Activated T-cell treated with anti-CD3 and anti-CD28 coated beads for 1 hour (primary cell): ENCODE results near the gene TMIGD3.
"Not testable (repeated sequence)": the region's sequence is repeated elsewhere in the genome, so short reads cannot be mapped to it uniquely, and the experiment has no call there.

Experiments used
- DNase-seq: peaks from one replicate; pipeline ENCODE4 v3.0.0-alpha.2; 2020; ENCODE audit warnings: low read depth

Gene TMIGD3

GRCh38 chr1:111503585-111504060 is at the start of gene TMIGD3, which contains the start of gene ADORA3:
TMIGD3 (minus strand) TSS chr1:111503633; CDS start chr1:111503354, 279 bp downstream.
ADORA3 (minus strand) TSS chr1:111503633; CDS start chr1:111503354, 279 bp downstream.
- DNase-seq = no peak

GRCh38 chr1:111553196-111553595 is 49.8 kb upstream of the TMIGD3 start:
- DNase-seq = no peak

GRCh38 chr1:111552587-111552986 is 49.2 kb upstream of the TMIGD3 start:
- DNase-seq = no peak

DNA sequence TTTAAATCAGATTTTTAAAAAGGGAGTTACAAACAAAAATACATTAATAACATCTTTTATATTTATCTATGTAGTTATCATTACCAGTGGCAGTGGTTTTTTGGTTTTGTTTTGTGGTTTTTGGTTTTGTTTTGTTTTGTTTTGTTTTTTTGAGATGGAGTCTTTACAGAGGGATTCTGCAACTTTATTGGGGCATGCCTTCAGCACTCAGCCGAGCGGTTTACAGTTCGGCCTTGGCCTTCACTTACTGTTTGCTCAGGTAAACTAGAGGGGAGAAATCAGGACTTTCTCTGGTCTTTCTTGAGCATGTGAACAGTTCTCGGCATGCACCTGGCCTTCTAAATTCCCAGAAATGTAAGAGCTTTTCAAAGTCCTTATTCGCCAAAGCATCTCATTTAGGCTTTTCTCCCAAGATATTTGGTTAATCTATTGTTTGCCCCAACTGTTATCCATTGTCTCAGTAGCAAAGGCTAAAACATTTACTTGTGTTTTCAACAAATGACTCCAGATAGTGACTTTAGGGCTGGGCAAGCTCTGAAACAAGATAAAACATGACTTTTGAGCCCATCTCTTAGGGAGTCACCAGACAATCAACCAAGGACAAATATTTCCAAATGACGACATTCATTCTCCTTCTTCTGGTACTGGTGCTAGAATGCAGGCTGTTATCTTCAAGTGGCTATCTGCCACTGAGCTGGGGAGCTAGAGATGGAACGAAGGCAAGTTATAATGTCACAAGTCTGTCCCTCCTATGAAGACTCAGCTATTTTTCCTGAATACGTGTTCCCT is 48.4 kb upstream of the TMIGD3 start:
- no peak for DNase-seq

DNA sequence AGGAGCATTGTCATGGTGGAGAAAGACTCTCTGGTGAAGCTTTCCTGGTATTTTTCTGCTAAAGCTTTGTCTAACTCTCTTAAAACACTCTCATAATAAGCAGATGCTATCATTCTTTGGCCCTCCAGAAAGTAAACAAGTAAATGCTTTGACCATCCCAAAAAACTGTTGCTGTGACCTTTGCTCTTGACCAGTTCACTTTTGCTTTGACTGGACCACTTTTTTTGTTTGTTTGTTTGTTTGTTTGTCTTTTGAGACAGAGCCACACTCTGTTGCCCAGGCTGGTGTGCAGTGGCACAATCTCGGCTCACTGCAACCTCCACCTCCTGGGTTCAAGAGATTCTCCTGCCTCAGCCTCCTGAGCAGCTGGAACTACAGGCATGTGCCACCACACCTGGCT is 44.4 kb upstream of the TMIGD3 start:
- not testable (repeated sequence) for DNase-seq

DNA sequence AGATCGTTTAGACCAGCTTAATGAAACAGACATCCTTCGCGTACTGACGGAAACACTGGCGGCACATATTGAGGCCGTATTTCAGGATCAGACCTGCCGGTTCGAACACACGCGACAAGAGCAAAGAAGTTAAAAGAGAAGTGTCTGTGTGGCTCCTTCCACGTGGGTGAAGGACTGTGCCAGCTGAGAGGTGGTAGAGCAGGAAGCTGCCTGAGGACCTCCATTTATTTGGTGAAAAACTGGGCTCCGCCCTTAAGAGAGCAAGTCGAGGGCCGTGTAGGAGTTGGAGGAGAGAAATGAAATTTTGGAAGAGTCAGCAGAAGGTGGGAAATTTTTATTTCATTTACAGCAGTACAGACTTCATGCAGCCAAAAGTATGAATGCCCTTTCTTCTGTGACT is 38.8 kb upstream of the TMIGD3 start:
- DNase-seq = no peak

GRCh38 chr1:111541721-111542120 is 38.3 kb upstream of the TMIGD3 start:
- no peak for DNase-seq

- DNase-seq = no peak
These were observed 37.5 kb upstream of the TMIGD3 start for GRCh38 chr1:111540928-111541327.

GRCh38 chr1:111538343-111539025 is 35.1 kb upstream of the TMIGD3 start:
- DNase-seq = no peak

- DNase-seq = no peak
These were observed 32.1 kb upstream of the TMIGD3 start for GRCh38 chr1:111535256-111536191.

- DNase-seq = no peak
These were observed 16.6 kb upstream of the TMIGD3 start for GRCh38 chr1:111520053-111520452.

DNA sequence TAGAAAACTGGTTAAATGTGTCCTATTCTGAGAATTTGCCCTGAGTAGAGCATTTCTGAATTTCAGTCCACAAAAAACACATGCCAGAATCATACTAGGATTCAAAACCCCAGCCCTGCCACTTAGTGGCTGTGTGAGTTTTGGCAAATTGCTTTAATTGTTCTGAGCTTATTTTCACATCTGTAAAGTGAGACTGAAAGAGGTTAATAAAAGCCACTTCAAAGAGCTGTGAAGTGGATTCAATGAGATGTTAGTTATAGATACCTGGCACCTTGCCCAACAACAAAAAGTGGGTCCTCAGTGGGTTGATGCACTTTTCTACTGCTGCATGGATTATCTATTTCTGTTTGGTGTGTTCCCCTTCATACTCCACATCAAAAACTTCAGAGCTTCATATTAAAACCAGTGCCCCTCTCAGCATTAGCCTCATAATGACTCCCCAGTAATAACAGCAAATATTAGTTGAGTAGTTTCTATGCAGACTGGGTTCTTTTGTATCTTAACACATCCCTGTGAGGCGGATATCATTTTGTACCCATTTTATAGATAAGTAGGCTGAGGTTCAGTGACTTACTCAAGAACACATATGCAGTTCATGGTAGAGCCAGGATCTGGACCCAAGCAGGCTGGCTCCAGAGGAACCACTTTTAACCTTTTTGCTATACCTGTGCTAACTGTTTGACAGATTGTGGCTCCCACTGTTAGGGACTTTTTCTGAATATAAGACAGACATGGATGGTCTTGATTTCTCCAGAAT is 14.2 kb upstream of the TMIGD3 start:
- no peak for DNase-seq

DNA sequence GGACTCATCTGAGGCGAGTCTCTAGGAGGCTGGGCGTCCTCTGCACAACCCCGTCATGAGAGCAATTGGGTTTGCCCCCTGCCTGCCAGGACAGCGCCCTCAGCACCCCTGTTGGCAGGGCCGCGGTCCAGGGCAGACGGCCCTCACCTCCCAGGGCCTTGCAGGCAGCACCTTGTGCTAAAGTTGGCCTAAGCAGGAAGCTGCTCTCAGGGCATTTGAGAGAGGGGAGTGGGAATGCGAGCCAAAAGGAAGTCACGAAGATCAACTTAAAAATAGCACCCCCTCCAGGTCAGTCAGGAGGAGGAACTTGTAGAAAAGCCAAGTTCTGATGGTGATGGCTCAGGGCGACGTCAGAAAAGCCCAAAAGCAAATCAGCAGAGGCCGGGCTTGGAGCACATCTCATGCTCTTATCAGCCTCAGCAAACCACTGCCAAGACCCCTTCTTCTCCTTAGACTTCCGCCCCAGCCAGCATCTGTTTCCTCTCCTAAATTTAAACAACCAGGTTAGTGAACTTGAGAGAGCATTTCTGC is 12.6 kb upstream of the TMIGD3 start:
- DNase-seq = no peak

DNA sequence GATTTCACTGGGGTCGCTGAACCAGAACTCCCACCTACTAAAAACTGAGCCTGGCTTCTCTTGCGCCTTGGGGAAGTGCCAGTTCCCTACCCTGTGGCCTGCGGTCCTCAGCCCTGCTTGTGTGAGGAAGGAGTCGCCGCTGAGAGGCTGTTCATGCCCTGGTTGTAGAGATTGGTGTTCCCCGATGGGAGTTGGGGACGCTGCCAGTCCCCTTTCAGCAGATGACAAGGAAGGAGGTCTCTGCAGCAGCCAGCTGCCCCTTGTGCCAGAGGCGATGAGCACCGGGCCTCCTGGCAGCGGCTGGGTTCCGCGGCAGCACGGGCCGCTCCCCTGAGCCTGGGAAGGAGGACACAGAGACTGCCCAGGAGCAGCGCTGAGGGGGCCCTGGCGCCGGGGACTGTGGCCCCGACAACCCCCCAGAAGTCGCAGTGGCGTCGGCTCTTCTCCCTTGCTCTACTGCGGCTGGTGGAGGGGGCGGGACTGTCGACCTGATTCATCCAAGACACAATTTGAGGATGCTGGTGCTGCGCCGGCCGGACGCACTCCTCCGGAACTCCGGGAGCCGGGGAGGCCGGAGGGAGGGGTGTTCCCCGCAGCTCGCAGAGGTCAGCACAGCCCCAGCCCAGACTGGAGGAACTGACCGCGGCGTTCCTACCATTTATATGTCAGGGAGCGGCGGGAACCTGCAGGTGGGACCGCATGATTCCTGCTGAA is 12.0 kb upstream of the TMIGD3 start:
- no peak for DNase-seq

GRCh38 chr1:111513410-111514020 is 10.1 kb upstream of the TMIGD3 start:
- no peak for DNase-seq

GRCh38 chr1:111512931-111513330 is 9.5 kb upstream of the TMIGD3 start:
- no peak for DNase-seq

DNA sequence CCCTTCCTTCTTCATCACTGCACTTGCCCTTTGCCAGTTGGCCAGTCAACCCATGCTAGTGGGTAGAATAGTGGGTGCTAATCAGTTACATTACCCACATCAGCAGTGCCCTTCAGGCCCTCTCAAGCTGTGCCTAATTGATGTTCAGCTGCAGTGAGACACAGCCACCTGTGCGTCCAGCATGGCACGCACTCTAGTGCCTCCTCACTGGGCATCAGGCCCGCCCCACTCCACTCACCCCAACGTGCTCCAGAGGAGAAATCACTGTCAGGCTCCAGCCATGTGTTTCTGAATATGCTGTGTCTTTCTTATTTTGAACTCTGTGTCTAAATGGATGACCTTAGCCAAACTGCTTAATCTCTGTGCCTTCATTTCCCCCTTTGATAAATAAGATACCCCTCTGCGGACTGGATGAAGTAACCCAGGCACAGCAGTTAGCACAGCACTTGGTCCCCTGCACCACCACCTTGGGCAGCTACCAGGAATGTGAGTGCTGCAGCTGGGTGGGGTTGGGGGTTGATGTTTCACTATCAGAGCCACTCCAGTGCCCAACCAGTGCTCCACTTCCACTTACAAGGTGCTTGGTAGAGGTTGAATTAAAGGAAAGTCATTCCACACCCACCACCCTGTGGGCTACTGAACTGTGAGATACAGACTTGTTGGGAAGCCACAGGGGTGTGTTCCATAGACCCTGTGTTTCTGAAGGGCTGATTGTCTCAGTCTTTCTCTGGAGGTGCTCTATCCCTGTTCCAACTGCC is 8.9 kb upstream of the TMIGD3 start:
- no peak for DNase-seq

DNA sequence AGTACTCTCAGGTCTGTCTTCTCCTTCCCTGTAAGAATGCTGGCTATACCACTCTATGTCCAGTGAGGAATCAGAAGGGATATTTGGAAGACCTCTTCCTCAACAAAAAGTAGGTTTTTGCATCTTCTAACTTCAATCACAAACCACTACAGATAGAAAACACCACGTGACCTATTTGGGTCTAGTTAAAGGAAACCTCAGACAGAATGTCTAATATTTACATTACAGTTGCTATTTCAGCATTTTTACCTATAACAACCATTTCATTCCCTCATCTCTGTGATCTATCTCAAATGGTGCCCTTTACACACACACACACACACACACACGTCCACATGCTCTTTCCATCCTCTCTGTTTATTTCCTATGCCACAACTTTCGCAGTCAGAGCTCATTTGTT is 7.9 kb upstream of the TMIGD3 start:
- no peak for DNase-seq

GRCh38 chr1:111509997-111510375 is 6.6 kb upstream of the TMIGD3 start:
- DNase-seq = no peak
